GM18520 (cell line): ENCODE data around the gene MRPL20.
"Not testable (repeated sequence)": the region's sequence is repeated elsewhere in the genome, so short reads cannot be mapped to it uniquely, and the experiment has no call there.

Experiments
- ATAC-seq: cut with Tn5 transposase; IDR thresholded peaks from one replicate; pipeline ENCODE4 v1.9.1; 2021; ENCODE audit not compliant: unreplicated experiment

The MRPL20 gene

GRCh38 chr1:1427106-1427819 lies 20.2 kb upstream of the MRPL20 start:
- no peak for ATAC-seq

- no peak for ATAC-seq
Observed at GRCh38 chr1:1426496-1427105, 19.5 kb upstream of the MRPL20 start.

GRCh38 chr1:1425753-1426495 lies 18.8 kb upstream of the MRPL20 start:
- no peak for ATAC-seq

- no peak for ATAC-seq
Observed at GRCh38 chr1:1425426-1425752, 18.3 kb upstream of the MRPL20 start.

GRCh38 chr1:1424707-1425106 lies 17.6 kb upstream of the MRPL20 start:
- no peak for ATAC-seq

- ATAC-seq, result no peak
Observed at GRCh38 chr1:1423245-1423597, 16.1 kb upstream of the MRPL20 start.

- no peak for ATAC-seq
Observed at GRCh38 chr1:1422465-1423244, 15.6 kb upstream of the MRPL20 start.

GRCh38 chr1:1421907-1422464 lies 14.9 kb upstream of the MRPL20 start:
- no peak for ATAC-seq

- no peak for ATAC-seq
Observed at GRCh38 chr1:1421147-1421906, 14.2 kb upstream of the MRPL20 start, which contains the start of gene ANKRD65. TSS of gene ANKRD65 (minus strand) at chr1:1421276. CDS start at chr1:1421005, 271 bp downstream.

- ATAC-seq, result no peak
Observed at GRCh38 chr1:1420654-1421141, 13.6 kb upstream of the MRPL20 start.

GRCh38 chr1:1419813-1420653 lies 12.9 kb upstream of the MRPL20 start:
- ATAC-seq, result no peak

- no peak for ATAC-seq
Observed at GRCh38 chr1:1419363-1419812, 12.3 kb upstream of the MRPL20 start.

- no peak for ATAC-seq
Observed at GRCh38 chr1:1418464-1419362, 11.6 kb upstream of the MRPL20 start.

- not testable (repeated sequence) for ATAC-seq
Observed at GRCh38 chr1:1417825-1418463, 10.9 kb upstream of the MRPL20 start.

- ATAC-seq, result not testable (repeated sequence)
Observed at GRCh38 chr1:1417396-1417795, 10.3 kb upstream of the MRPL20 start.

GRCh38 chr1:1415751-1416150 lies 8.7 kb upstream of the MRPL20 start:
- no peak for ATAC-seq

- not testable (repeated sequence) for ATAC-seq
Observed at GRCh38 chr1:1412311-1412902, 5.3 kb upstream of the MRPL20 start.
